A549 (cell line): ENCODE results near the gene MPHOSPH8.

ENCODE experiments used
- BHLHE40 ChIP-seq: IDR thresholded peaks from 2 replicates; pipeline ENCODE4 v1.6.1; 2012; ENCODE audit warnings: low read depth, low read length, inconsistent platforms
- CBX8 ChIP-seq: fragments of 200-600 bp; sonication (generic); IDR thresholded peaks from 2 replicates; pipeline ENCODE4 v1.6.1; 2016
- CTCF ChIP-seq: fragments of >200 bp; sonication (Bioruptor Twin); formaldehyde crosslinking; IDR thresholded peaks from 3 replicates; pipeline ENCODE4 v1.5.1; 2016
- GATA3 ChIP-seq: IDR thresholded peaks from 2 replicates; pipeline ENCODE4 v1.6.1; 2012; ENCODE audit warnings: borderline replicate concordance
- JUN ChIP-seq, 2 experiments: fragments of >200 bp; sonication (Bioruptor Twin); formaldehyde crosslinking; IDR thresholded peaks; 2 replicates in 1 of 2; 3 replicates in 1 of 2; pipeline ENCODE4 v1.6.1; 2016 to 2017
- KDM1A ChIP-seq: fragments of 200-600 bp; sonication (generic); IDR thresholded peaks from 2 replicates; pipeline ENCODE4 v1.6.1; 2016; ENCODE audit warnings: low read depth, mild to moderate bottlenecking
- MAX ChIP-seq: IDR thresholded peaks from 2 replicates; pipeline ENCODE4 v1.6.1; 2012
- MYC ChIP-seq: IDR thresholded peaks from 2 replicates; pipeline ENCODE4 v1.6.1; 2012; ENCODE audit warnings: mild to moderate bottlenecking, inconsistent platforms, low read length, improper control_type of control experiment, borderline replicate concordance
- POLR2A ChIP-seq: IDR thresholded peaks from 2 replicates; pipeline ENCODE4 v1.6.1; 2012; ENCODE audit warnings: mild to moderate bottlenecking, low read length
- POLR2AphosphoS2 ChIP-seq: conservative IDR thresholded peaks from 2 replicates; pipeline ENCODE4 v1.6.1; 2012; ENCODE audit warnings: low read length, improper control_type of control experiment, inconsistent platforms
- RAD21 ChIP-seq, 2 experiments: fragments of >200 bp in 1 of 2; sonication (Bioruptor Twin) in 1 of 2; formaldehyde crosslinking in 1 of 2; IDR thresholded peaks in 1 of 2; conservative IDR thresholded peaks in 1 of 2; 2 replicates in 1 of 2; 3 replicates in 1 of 2; pipeline ENCODE4 v1.6.1; 2012 to 2018; ENCODE audit warnings: inconsistent platforms in 1 of 2
- TF ChIP-seq, protein P1 (sequence below): fragments of 200-600 bp; sonication (generic); IDR thresholded peaks from 2 replicates; pipeline ENCODE4 v1.6.1; 2016; ENCODE audit warnings: antibody characterized with exemption, mild to moderate bottlenecking, moderate library complexity

DNA sequence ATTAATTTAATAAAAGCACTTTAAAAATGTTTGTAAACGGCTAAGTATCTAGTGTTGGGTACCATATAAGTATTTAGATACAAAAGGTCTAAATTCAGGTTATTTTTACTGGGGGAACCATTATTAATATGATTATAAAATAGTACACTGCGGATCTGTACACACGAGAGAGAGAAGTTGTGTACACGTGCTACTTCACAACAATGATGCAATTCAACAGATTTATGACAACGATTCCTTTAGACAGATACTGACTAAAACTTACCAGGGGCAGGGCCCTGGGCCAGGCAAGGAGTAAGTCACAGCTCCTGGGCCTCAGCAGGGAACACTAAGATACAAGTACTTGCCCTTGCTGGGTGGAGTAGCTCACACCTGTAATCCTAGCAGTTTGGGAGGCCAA is 43.0 kb upstream of the MPHOSPH8 start:
- TF ChIP-seq BHLHE40 (no peak), GATA3 (no peak), CTCF (no peak), POLR2A (no peak), JUN (IDR thresholded peaks at IDR 0.05) (no peak), KDM1A (no peak), MYC (no peak), CBX8 (no peak), POLR2AphosphoS2 (no peak), MAX (no peak), RAD21 (conservative IDR thresholded peaks at IDR 0.05 in 1 of 2, IDR thresholded peaks at IDR 0.05 in 1 of 2) (no peak)
- TF ChIP-seq, protein P1, sequence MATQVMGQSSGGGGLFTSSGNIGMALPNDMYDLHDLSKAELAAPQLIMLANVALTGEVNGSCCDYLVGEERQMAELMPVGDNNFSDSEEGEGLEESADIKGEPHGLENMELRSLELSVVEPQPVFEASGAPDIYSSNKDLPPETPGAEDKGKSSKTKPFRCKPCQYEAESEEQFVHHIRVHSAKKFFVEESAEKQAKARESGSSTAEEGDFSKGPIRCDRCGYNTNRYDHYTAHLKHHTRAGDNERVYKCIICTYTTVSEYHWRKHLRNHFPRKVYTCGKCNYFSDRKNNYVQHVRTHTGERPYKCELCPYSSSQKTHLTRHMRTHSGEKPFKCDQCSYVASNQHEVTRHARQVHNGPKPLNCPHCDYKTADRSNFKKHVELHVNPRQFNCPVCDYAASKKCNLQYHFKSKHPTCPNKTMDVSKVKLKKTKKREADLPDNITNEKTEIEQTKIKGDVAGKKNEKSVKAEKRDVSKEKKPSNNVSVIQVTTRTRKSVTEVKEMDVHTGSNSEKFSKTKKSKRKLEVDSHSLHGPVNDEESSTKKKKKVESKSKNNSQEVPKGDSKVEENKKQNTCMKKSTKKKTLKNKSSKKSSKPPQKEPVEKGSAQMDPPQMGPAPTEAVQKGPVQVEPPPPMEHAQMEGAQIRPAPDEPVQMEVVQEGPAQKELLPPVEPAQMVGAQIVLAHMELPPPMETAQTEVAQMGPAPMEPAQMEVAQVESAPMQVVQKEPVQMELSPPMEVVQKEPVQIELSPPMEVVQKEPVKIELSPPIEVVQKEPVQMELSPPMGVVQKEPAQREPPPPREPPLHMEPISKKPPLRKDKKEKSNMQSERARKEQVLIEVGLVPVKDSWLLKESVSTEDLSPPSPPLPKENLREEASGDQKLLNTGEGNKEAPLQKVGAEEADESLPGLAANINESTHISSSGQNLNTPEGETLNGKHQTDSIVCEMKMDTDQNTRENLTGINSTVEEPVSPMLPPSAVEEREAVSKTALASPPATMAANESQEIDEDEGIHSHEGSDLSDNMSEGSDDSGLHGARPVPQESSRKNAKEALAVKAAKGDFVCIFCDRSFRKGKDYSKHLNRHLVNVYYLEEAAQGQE, result no peak
